ENCODE measurements around the gene RIPK1. TPM values are rescaled to one million over a fixed set of nuclear protein-coding genes. Genes with fewer than 3 reads are reported as not detected.

The RIPK1 gene
- total and polyA plus RNA-seq, 9 of the 15 experiments (the other 6 are each of a cell fraction or from before 2014, with no cell fraction given), result 3.8 to 24.9 (median 17.7) TPM

- no peak for TF ChIP-seq RUNX1 (IDR thresholded peaks at IDR 0.05; ENCODE audit: low read depth)
- no peak for TF ChIP-seq HIVEP1 (CRISPR knock-in tag; IDR thresholded peaks at IDR 0.05)
- peak; percentile 21; the same call in 1 of the 2 replicates for TF ChIP-seq MAFG (tag; conservative IDR thresholded peaks at IDR 0.05)
Measured at GRCh38 chr6:3086282-3086946, 18.1 kb downstream of the RIPK1 start (continued).

- Histone ChIP-seq H2AFZ (ENCODE audit: low read depth, low read length) (no peak overlapping the region), H3K9ac (ENCODE audit: insufficient read depth in 1 of 2, low read depth in 2 of 2, low read length in 2 of 2) (no peak overlapping the region), H3K27ac (ENCODE audit: extremely low read depth, low read depth, low read length) (no peak overlapping the region), H3K27me3 (ENCODE audit: control insufficient read depth in 2 of 2, insufficient read depth in 2 of 2, low read length in 2 of 2) (no peaks in the 10 kb centered on the region), H3K36me3 (ENCODE audit: control insufficient read depth, insufficient read depth, low read length) (peaks cover 62% of the 10 kb centered on the region), H3K4me3 (no peak overlapping the region), H3K9me1 (ENCODE audit: control insufficient read depth, insufficient read depth, low read length) (no peaks in the 10 kb centered on the region), H3K9me3 (replicated peaks; ENCODE audit: control insufficient read depth, insufficient read depth, low read depth, low read length) (peaks cover 16% of the 10 kb centered on the region), H3K4me2 (ENCODE audit: insufficient read depth, low read length) (no peak overlapping the region), H3K4me1 (replicated peaks in 1 of 2; ENCODE audit: control insufficient read depth in 2 of 2, insufficient read depth in 2 of 2, low read length in 2 of 2) (no peaks in the 10 kb centered on the region), H4K20me1 (replicated peaks; ENCODE audit: control insufficient read depth, insufficient read depth, low read length) (no peaks in the 10 kb centered on the region), H3K79me2 (ENCODE audit: control insufficient read depth, insufficient read depth, low read length) (no peaks in the 10 kb centered on the region)
- DNase-seq (ENCODE audit: extremely low read depth in 1 of 4, low spot score in 3 of 4) (no peak), ATAC-seq (no peak), FAIRE-seq (no peak)
- 99% methylated on average over 4 of the region's 4 CpGs for WGBS (ENCODE audit: insufficient coverage, low coverage, missing lambda C conversion rate)
- BruUV-seq (replicated peaks), result no TSS peak
- ChIA-PET POLR2A (no interaction called here), CTCF (ENCODE audit: low intra/inter-chr PET ratio) (no interaction called here)
- intact Hi-C loops (cut with micrococcal nuclease) (no loop called here), in situ Hi-C loops (cut with MboI) (no loop called here)
- TF ChIP-seq ARID3A (IDR thresholded peaks at IDR 0.05; ENCODE audit: borderline replicate concordance, low read depth, low read length), result no peak
- TF ChIP-seq SETDB1 (IDR thresholded peaks at IDR 0.05; ENCODE audit: low read length), result no peak
- TF ChIP-seq SREBF2 (CRISPR knock-in tag; IDR thresholded peaks at IDR 0.05), result no peak
- TF ChIP-seq ZNF507 (tag; conservative IDR thresholded peaks at IDR 0.05), result no peak
- no peak for TF ChIP-seq THAP7 (CRISPR knock-in tag; IDR thresholded peaks at IDR 0.05)
- TF ChIP-seq ARNT (IDR thresholded peaks at IDR 0.05), result no peak
- TF ChIP-seq KLF1 (tag; IDR thresholded peaks at IDR 0.05), result no peak
- TF ChIP-seq THRA (IDR thresholded peaks at IDR 0.05), result no peak
- no peak for TF ChIP-seq SMARCE1 (IDR thresholded peaks at IDR 0.05)
- TF ChIP-seq ZBTB2 (IDR thresholded peaks at IDR 0.05), result no peak
Measured at GRCh38 chr6:3088446-3088845, 20.2 kb downstream of the RIPK1 start.
